ENCODE measurements around the gene CNST. TPM values are rescaled to one million over a fixed set of nuclear protein-coding genes. Genes with fewer than 3 reads are reported as not detected.
A peak's percentile ranks its signal among the peaks of the same experiment; 100 is the strongest.

Gene CNST
- polyA plus RNA-seq, 1 donor (not counting 4 experiments of a cell fraction or from before 2014, with no cell fraction given), result 9.8 TPM

DNA sequence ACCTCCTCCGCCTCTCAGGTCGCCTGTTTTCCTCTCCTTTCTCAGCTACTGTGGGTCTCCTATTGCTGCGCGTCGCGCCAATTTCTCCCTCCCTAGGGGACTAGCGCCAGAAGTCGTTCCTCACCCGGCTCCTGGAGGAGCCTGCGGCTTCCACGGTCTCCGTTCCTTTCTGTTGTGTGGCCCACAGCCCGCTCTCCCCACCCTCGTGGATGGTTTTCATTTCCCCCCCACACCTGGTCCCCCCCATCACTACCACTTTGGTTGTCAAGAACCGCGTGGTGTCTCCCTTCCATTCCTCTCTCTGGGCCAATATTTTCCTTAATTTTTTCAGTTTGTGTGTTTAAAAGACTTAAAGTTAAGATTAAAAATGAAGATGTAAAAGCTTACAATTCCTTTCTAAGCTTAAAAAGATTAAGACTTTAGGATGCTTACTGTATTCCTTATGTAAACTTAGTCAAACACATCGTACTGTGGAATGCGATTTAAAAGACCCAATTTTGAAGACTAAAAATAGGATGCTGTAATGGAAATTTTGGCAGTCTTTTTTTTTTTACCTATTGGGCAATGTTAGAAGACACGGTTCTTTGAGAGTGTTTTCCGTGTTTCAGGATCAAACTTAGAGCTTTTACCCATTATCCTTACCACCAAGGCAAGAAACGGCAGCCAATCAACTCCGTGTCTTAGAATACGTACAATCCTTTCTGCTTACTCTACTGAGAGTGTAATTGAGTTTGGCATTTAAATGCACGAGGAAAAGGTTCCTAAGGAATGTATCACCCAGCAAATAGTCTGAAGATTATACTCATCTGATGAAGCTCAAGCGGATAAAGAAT lies 773 bp downstream of the CNST start:
- dilution Hi-C loops (cut with MboI; ENCODE audit: extremely low pct_ligation_motif_present, low sequenced_read_pairs), result no loop called here
- no peaks in the 10 kb centered on the region for H3K9me1 ChIP-seq (ENCODE audit: control insufficient read depth, extremely low read depth, insufficient read depth, low read length)
- H3K27ac ChIP-seq (ENCODE audit: control insufficient read depth, insufficient read depth, low read length), result peak overlapping the region; percentile 92
- H3K4me2 ChIP-seq (ENCODE audit: control insufficient read depth, extremely low read depth, insufficient read depth, low read depth, low read length), result peak overlapping the region; percentile 67
- H3K9me3 ChIP-seq (ENCODE audit: control insufficient read depth, low read depth, low read length), result no peaks in the 10 kb centered on the region
- H3K79me2 ChIP-seq (ENCODE audit: control insufficient read depth, insufficient read depth, low read length), result peaks cover 74% of the 10 kb centered on the region
- H3K36me3 ChIP-seq (ENCODE audit: control insufficient read depth in 2 of 2, extremely low read depth in 1 of 2, insufficient read depth in 2 of 2, low read length in 2 of 2), result peaks cover 0 to 3% of the 10 kb centered on the region in 2 experiments
- FAIRE-seq (no peak), DNase-seq (ENCODE audit: low read depth, low spot score) (peak; percentile 28)
- H3K27me3 ChIP-seq (ENCODE audit: control insufficient read depth, extremely low read depth, insufficient read depth, low read length), result no peaks in the 10 kb centered on the region
- H2AFZ ChIP-seq (ENCODE audit: control insufficient read depth, low read length), result peak overlapping the region; percentile 80
- TF ChIP-seq, protein P1, sequence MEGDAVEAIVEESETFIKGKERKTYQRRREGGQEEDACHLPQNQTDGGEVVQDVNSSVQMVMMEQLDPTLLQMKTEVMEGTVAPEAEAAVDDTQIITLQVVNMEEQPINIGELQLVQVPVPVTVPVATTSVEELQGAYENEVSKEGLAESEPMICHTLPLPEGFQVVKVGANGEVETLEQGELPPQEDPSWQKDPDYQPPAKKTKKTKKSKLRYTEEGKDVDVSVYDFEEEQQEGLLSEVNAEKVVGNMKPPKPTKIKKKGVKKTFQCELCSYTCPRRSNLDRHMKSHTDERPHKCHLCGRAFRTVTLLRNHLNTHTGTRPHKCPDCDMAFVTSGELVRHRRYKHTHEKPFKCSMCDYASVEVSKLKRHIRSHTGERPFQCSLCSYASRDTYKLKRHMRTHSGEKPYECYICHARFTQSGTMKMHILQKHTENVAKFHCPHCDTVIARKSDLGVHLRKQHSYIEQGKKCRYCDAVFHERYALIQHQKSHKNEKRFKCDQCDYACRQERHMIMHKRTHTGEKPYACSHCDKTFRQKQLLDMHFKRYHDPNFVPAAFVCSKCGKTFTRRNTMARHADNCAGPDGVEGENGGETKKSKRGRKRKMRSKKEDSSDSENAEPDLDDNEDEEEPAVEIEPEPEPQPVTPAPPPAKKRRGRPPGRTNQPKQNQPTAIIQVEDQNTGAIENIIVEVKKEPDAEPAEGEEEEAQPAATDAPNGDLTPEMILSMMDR (optimal IDR thresholded peaks at IDR 0.05 in 1 of 3, IDR thresholded peaks at IDR 0.05 in 1 of 3, conservative IDR thresholded peaks at IDR 0.05 in 1 of 3; ENCODE audit: extremely low read depth in 1 of 3, insufficient read depth in 2 of 3, low read length in 3 of 3), result no peak
- H4K20me1 ChIP-seq (ENCODE audit: control insufficient read depth, extremely low read depth, insufficient read depth, low read length), result no peaks in the 10 kb centered on the region
- H3K9ac ChIP-seq (ENCODE audit: control insufficient read depth, extremely low read depth, insufficient read depth, low read length), result peak overlapping the region; percentile 94
- peaks cover 15% of the 10 kb centered on the region for H3K4me1 ChIP-seq (ENCODE audit: control insufficient read depth, extremely low read depth, insufficient read depth, low read length)
- H3K4me3 ChIP-seq (ENCODE audit: control insufficient read depth in 2 of 3, extremely low read depth in 1 of 3, insufficient read depth in 2 of 3, low read depth in 1 of 3, low read length in 3 of 3), result peak overlapping the region; percentile 97 to 99 (median 99)

DNA sequence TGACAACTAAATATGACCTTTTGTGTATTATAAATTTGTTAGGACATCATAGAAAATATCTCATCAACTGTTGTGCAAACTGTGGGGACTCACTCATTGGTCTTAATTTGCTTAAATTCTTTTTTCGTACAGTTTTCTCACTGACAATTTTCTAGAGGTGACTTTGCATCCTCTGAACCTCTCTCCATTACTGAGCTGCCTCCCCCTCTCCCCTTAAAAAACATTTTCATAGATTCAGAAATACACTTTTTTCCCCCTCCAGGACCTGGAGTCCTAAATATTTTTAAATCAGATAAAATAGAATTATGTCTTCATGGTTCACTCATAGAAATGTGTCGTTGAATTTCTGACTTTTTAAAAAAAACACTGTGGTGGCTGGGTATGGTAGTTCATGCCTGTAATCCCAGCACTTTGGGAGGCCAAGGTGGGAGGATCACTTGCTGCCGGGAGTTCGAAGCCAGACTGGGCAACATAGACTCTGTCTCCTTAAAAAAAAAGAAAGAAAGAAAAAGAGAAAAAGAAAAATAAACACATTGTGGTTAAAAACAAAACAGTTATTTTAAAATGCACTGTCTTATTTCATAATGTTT lies 1.5 kb downstream of the CNST start:
- Histone ChIP-seq H3K9me1 (ENCODE audit: control insufficient read depth, extremely low read depth, insufficient read depth, low read length) (no peaks in the 10 kb centered on the region), H3K79me2 (ENCODE audit: control insufficient read depth, insufficient read depth, low read length) (peaks cover 70% of the 10 kb centered on the region), H2AFZ (ENCODE audit: control insufficient read depth, low read length) (no peak overlapping the region), H3K27me3 (ENCODE audit: control insufficient read depth, extremely low read depth, insufficient read depth, low read length) (no peaks in the 10 kb centered on the region), H3K4me2 (ENCODE audit: control insufficient read depth, extremely low read depth, insufficient read depth, low read depth, low read length) (peak overlapping the region; percentile 67), H3K9ac (ENCODE audit: control insufficient read depth, extremely low read depth, insufficient read depth, low read length) (peak overlapping the region; percentile 94), H3K4me1 (ENCODE audit: control insufficient read depth, extremely low read depth, insufficient read depth, low read length) (peaks cover 15% of the 10 kb centered on the region), H3K4me3 (ENCODE audit: control insufficient read depth in 2 of 3, extremely low read depth in 1 of 3, insufficient read depth in 2 of 3, low read depth in 1 of 3, low read length in 3 of 3) (peak overlapping the region; percentile 97 to 99 (median 99)), H3K9me3 (ENCODE audit: control insufficient read depth, low read depth, low read length) (no peaks in the 10 kb centered on the region), H3K36me3 (ENCODE audit: control insufficient read depth in 2 of 2, extremely low read depth in 1 of 2, insufficient read depth in 2 of 2, low read length in 2 of 2) (no peaks in the 10 kb centered on the region), H3K27ac (ENCODE audit: control insufficient read depth, insufficient read depth, low read length) (peak overlapping the region; percentile 92), H4K20me1 (ENCODE audit: control insufficient read depth, extremely low read depth, insufficient read depth, low read length) (no peaks in the 10 kb centered on the region)
- DNase-seq (ENCODE audit: low read depth, low spot score), result no peak
- no peak for FAIRE-seq
- dilution Hi-C loops (cut with MboI; ENCODE audit: extremely low pct_ligation_motif_present, low sequenced_read_pairs), result no loop called here
- TF ChIP-seq EZH2 (IDR thresholded peaks at IDR 0.05; ENCODE audit: low read length), result no peak
- TF ChIP-seq, protein P1 (optimal IDR thresholded peaks at IDR 0.05 in 1 of 3, IDR thresholded peaks at IDR 0.05 in 1 of 3, conservative IDR thresholded peaks at IDR 0.05 in 1 of 3; ENCODE audit: extremely low read depth in 1 of 3, insufficient read depth in 2 of 3, low read length in 3 of 3), result no peak
